HPDE6-E6E7 (cell line): ENCODE measurements around the gene ACSF2.
"Not testable (repeated sequence)": the region's sequence is repeated elsewhere in the genome, so short reads cannot be mapped to it uniquely, and the experiment has no call there.

ENCODE experiments used
- DNase-seq: peaks from one replicate; pipeline ENCODE4 v3.0.0; 2011; ENCODE audit warnings: missing footprints; ENCODE audit errors: extremely low spot score

Gene ACSF2

GRCh38 chr17:50464121-50464520 lies 38.1 kb downstream of the ACSF2 start:
- DNase-seq, result no peak

GRCh38 chr17:50464736-50465135 lies 38.7 kb downstream of the ACSF2 start:
- no peak for DNase-seq

GRCh38 chr17:50465171-50465570 lies 39.2 kb downstream of the ACSF2 start:
- no peak for DNase-seq

- no peak for DNase-seq
Measured at GRCh38 chr17:50465635-50466034, 39.6 kb downstream of the ACSF2 start.

DNA sequence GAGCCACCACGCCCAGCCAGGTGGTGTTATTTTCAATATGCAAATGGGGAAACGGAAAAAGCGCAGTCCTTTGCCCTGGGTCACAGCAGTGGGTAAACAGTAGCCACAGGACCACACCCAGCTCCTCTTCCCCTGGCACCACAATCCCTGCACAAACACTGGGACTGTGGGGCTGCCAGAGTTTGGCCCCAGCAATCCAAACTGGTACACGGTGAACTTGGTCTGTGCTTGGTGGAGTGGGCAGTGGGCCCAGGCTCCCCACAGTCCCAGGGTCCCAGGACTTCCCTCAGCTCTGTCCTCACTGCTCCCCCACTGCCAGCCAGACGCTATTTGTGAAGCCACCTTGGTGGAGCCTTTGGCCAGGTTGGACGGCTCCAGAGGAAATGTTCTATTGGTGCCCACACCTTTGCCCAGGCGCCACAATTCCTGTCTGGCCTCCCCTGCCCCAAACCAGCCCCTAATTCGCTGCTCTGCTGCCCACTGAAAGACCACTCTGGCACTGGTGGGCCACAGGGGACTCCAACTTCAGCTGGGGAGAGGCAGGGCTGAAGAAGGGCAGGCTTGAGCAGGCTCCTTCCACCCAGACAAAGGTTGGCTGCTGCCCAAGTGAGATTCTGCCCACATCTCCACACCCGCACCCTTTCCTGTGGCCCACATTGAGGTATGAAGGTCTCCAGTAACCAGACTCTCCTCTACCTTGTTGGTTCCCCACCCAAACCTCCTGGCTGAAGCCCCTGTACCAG lies 40.5 kb downstream of the ACSF2 start:
- no peak for DNase-seq

GRCh38 chr17:50467114-50467854 lies 41.3 kb downstream of the ACSF2 start:
- no peak for DNase-seq

DNA sequence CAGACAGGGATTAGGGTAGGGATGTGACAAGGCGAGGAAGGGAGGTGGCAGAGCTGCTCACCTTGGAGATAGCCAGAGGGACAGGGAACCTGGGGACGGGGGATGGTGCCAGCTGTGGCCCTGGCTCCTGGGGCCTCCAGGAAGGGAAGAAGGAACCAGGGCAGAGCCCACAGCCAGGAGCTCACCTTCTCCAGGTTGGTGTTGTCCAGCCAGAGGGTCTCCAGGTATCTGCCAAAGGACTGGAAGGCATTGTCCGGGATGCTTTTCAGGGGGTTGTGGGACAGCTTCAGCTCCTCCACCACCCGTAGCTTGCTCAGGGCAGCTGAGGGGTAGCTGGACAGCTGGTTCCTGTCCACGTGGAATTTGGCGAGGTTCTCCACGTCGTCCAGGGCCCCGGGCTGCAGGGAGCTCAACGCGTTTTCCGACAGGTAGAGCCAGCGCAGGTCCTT lies 41.9 kb downstream of the ACSF2 start:
- no peak for DNase-seq

- no peak for DNase-seq
Measured at GRCh38 chr17:50468304-50469207, 42.5 kb downstream of the ACSF2 start, which contains the start of gene CHAD. Gene CHAD (minus strand): TSS chr17:50468880. CDS start chr17:50468813, 67 bp downstream.

DNA sequence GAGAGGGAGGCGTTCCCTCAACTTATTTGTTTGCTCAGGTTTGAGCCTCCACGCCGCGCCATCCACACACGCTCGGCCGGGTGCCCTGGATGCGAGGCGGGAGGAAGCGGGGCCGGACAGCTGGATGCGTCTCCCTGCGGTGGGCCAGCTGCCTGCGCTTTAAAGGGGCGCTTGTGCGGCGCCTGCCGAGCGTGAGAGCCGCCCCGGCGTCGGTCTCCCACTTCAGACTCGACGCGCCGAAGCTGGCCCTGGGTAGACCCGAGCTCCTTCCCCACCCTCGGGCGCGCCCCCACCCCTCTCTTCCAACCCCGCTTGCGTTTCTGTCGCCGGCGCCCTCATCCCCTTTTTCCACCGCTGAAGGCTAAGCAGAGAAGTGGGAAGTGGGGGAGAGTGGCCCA lies 43.2 kb downstream of the ACSF2 start:
- no peak for DNase-seq

GRCh38 chr17:50469671-50470305 lies 43.8 kb downstream of the ACSF2 start:
- no peak for DNase-seq

- DNase-seq, result no peak
Measured at GRCh38 chr17:50470426-50470825, 44.4 kb downstream of the ACSF2 start.

GRCh38 chr17:50471009-50471905 lies 45.2 kb downstream of the ACSF2 start:
- DNase-seq, result no peak

DNA sequence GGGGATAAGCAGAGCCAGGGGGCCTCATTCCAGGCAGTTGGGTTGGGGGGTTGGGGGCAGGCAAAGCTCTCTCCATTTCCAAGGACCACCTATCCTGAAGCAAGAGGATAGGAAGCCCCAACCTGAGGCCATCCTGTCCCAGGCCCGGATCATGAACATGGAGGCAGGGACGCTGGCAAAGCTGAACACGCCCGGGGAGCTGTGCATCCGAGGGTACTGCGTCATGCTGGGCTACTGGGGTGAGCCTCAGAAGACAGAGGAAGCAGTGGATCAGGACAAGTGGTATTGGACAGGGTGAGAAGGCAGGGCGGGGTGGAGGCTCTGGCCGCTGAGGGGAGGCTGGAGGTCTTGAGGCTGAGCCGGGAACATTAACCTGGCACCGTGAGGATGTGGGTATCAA lies 46.3 kb downstream of the ACSF2 start:
- no peak for DNase-seq

GRCh38 chr17:50472761-50473161 lies 46.7 kb downstream of the ACSF2 start:
- DNase-seq, result not testable (repeated sequence)

GRCh38 chr17:50473901-50474300 lies 47.9 kb downstream of the ACSF2 start:
- DNase-seq, result no peak

DNA sequence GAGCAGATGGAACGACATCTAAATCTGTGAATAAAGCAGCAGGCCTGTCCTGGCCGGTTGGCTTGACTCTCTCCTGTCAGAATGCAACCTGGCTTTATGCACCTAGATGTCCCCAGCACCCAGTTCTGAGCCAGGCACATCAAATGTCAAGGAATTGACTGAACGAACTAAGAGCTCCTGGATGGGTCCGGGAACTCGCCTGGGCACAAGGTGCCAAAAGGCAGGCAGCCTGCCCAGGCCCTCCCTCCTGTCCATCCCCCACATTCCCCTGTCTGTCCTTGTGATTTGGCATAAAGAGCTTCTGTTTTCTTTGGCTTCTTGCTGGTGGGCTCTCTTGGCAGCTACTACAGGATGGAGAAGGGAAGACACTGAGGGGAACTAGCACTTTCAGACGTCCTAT lies 48.5 kb downstream of the ACSF2 start:
- DNase-seq, result no peak

- DNase-seq, result no peak
Measured at GRCh38 chr17:50475362-50475761, 49.3 kb downstream of the ACSF2 start.

- not testable (repeated sequence) for DNase-seq
Measured at GRCh38 chr17:50475775-50476544, 49.9 kb downstream of the ACSF2 start.

DNA sequence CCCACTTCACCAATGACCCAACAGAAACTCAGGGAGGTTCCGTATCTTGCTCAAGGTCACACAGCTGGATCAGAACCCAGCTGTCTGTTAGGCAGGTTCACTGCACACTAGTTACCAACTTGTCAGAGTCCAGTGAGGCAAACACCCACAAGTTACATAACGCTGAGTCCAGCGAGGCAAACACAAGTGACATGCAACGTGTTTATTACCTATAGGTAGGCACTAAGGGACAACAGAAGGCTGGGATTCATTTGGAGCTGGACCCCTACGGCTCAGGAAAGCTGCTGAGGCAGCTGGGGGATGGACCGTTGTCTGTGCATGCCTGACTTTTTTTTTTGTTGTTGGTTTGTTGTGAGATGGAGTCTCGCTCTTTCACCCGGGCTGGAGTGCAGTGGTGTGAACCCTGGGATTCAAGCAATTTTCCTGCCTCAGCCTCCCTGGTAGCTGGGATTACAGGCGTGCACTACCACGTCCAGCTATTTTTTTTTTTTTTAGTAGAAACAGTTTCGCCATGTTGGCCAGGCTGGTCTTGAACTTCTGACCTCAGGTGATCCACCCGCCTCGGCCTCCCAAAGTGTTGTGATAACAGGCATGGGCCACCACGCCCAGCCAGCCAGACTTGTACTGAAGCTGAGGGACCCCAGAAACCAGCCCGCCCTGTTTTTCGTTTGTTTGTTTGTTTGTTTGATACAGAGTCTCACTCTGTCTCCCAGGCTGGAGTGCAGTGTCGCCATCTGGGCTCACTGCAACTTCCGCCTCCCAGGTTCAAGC lies 50.7 kb downstream of the ACSF2 start:
- no peak for DNase-seq
